Right lobe of liver (tissue), 4 donors: ENCODE results near the gene PRR23C.

Experiments used
- POLR2A ChIP-seq: fragments of 450-650 bp; IDR thresholded peaks from one replicate; pipeline ENCODE4 v1.6.1; 2017; ENCODE audit warnings: antibody characterized with exemption, mild to moderate bottlenecking
- TF ChIP-seq, protein P1 (sequence below), 4 donors: fragments of 200-600 bp in 3 of 4; fragments of 450-650 bp in 1 of 4; IDR thresholded peaks; one replicate each; pipeline versions ENCODE4 v1.5.1 to v1.8.0; 2016 to 2022; ENCODE audit warnings: antibody characterized with exemption in 4 of 4, mild to moderate bottlenecking in 2 of 4
- donor health status: DM: no; HTN: no; CAD: no.
- donor health status: DM: no; HTN: no; CAD: no.
- donor health status: DM: no; HTN: yes; CAD: no.

DNA sequence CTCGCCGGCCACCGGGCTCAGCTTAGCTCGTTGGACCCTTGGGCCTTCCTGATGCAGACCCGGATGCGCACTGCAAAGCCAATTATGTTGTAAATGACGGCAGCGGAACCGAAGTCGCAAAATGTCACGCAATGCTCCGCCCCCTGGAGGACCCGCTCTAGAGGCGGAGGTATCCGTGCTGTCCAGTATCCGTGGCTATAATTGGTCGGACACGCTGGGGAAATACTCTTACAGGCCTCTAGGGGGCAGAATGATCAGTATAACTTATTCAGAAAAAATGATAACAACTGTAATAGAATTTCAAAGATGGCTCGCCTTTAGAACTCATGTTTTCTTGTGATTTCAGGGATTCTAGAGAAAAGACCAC, 23.8 kb downstream of the PRR23C start, which contains the start of gene PRR23B:
- TF ChIP-seq, protein P1, sequence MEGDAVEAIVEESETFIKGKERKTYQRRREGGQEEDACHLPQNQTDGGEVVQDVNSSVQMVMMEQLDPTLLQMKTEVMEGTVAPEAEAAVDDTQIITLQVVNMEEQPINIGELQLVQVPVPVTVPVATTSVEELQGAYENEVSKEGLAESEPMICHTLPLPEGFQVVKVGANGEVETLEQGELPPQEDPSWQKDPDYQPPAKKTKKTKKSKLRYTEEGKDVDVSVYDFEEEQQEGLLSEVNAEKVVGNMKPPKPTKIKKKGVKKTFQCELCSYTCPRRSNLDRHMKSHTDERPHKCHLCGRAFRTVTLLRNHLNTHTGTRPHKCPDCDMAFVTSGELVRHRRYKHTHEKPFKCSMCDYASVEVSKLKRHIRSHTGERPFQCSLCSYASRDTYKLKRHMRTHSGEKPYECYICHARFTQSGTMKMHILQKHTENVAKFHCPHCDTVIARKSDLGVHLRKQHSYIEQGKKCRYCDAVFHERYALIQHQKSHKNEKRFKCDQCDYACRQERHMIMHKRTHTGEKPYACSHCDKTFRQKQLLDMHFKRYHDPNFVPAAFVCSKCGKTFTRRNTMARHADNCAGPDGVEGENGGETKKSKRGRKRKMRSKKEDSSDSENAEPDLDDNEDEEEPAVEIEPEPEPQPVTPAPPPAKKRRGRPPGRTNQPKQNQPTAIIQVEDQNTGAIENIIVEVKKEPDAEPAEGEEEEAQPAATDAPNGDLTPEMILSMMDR (IDR thresholded peaks at IDR 0.05) = peak; percentile 20 to 37 (median 26)
- TF ChIP-seq POLR2A = no peak
